PFSK-1 (cell line): Measurements from ENCODE around the gene HOATZ.

Experiments used
- POLR2AphosphoS5 ChIP-seq: IDR thresholded peaks from 2 replicates; pipeline ENCODE4 v1.6.1; 2012; ENCODE audit warnings: low read depth, mild to moderate bottlenecking, control low read depth, low read length, moderate library complexity
- SIN3A ChIP-seq: IDR thresholded peaks from 2 replicates; pipeline ENCODE4 v1.6.1; 2012; ENCODE audit warnings: mild to moderate bottlenecking, low read length, moderate library complexity, borderline replicate concordance; ENCODE audit not compliant: insufficient read depth
- TAF1 ChIP-seq: IDR thresholded peaks from 2 replicates; pipeline ENCODE4 v1.6.1; 2012; ENCODE audit warnings: low read length, control low read depth, borderline replicate concordance; ENCODE audit not compliant: insufficient read depth
- TF ChIP-seq, protein P1 (sequence below), 2 experiments: IDR thresholded peaks; 2 replicates each; pipeline versions ENCODE4 v1.6.1 to v1.8.0; 2011 to 2012; ENCODE audit warnings: low read depth in 2 of 2, low read length in 2 of 2, control low read depth in 1 of 2, inconsistent platforms in 1 of 2, mild to moderate bottlenecking in 1 of 2, moderate library complexity in 1 of 2; ENCODE audit not compliant: insufficient read depth in 1 of 2

DNA sequence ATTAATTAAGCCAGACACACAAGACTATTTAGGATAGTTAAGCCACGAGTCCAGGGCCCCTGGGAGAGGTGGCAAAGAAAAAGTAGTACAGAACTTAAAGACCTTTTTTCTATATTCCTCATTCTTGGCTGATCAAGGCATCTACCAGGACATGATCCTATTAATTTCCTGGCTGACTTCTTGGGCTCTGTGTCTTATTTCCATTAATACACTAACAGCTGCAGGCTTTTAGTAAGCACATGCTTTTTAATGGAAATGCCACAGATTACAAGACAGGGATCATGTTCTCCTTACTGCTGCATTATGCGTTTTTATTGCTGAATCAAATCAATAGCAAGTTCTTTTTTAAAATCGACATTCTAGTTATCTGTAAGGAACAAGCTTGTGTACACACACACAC, 37.6 kb upstream of the HOATZ start:
- no peak for TF ChIP-seq TAF1
- TF ChIP-seq POLR2AphosphoS5 = no peak
- TF ChIP-seq, protein P1, sequence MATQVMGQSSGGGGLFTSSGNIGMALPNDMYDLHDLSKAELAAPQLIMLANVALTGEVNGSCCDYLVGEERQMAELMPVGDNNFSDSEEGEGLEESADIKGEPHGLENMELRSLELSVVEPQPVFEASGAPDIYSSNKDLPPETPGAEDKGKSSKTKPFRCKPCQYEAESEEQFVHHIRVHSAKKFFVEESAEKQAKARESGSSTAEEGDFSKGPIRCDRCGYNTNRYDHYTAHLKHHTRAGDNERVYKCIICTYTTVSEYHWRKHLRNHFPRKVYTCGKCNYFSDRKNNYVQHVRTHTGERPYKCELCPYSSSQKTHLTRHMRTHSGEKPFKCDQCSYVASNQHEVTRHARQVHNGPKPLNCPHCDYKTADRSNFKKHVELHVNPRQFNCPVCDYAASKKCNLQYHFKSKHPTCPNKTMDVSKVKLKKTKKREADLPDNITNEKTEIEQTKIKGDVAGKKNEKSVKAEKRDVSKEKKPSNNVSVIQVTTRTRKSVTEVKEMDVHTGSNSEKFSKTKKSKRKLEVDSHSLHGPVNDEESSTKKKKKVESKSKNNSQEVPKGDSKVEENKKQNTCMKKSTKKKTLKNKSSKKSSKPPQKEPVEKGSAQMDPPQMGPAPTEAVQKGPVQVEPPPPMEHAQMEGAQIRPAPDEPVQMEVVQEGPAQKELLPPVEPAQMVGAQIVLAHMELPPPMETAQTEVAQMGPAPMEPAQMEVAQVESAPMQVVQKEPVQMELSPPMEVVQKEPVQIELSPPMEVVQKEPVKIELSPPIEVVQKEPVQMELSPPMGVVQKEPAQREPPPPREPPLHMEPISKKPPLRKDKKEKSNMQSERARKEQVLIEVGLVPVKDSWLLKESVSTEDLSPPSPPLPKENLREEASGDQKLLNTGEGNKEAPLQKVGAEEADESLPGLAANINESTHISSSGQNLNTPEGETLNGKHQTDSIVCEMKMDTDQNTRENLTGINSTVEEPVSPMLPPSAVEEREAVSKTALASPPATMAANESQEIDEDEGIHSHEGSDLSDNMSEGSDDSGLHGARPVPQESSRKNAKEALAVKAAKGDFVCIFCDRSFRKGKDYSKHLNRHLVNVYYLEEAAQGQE (IDR thresholded peaks at IDR 0.05; ENCODE audit: insufficient read depth in 1 of 2, low read depth in 2 of 2, low read length in 2 of 2) = no peak
- no peak for TF ChIP-seq SIN3A
